Measurements from ENCODE around the gene NTN1. TPM values are rescaled to one million over a fixed set of nuclear protein-coding genes. Genes with fewer than 3 reads are reported as not detected.

NTN1 gene
- total RNA-seq, 1 experiment from 2014 or later, result 1.2 TPM

- WGBS (ENCODE audit: extremely low coverage, insufficient read length, low lambda C conversion rate), result no CpG with 5 or more reads among the region's 8 CpGs
- no peak overlapping the region for H2BK15ac ChIP-seq (ENCODE audit: low read depth, low read length)
- H3K4me1 Mint-ChIP-seq, result peaks cover 7 to 12% of the 10 kb centered on the region in 2 experiments
- H3K23me2 ChIP-seq (ENCODE audit: insufficient read length, low read depth, low read length, poor library complexity, severe bottlenecking), result no peaks in the 10 kb centered on the region
- H2BK5ac ChIP-seq (ENCODE audit: insufficient read length, low read length), result no peak overlapping the region
- no peak overlapping the region for H3K23ac ChIP-seq (ENCODE audit: insufficient read length, low read depth, low read length)
- no peak overlapping the region for H2AK5ac ChIP-seq (ENCODE audit: insufficient read length, low read length)
- no peak overlapping the region for H2BK12ac ChIP-seq (ENCODE audit: insufficient read length, low read depth, low read length)
- H3K4me3 Mint-ChIP-seq, result no peak overlapping the region
- no peaks in the 10 kb centered on the region for H3K36me3 Mint-ChIP-seq (ENCODE audit: insufficient read depth in 1 of 3, low read depth in 3 of 3)
- H3K27ac Mint-ChIP-seq, result no peak overlapping the region
- peaks cover 13% of the 10 kb centered on the region for H3K27me3 Mint-ChIP-seq (ENCODE audit: low read depth)
- no peaks in the 10 kb centered on the region for H3K9me3 Mint-ChIP-seq
- H3K4ac ChIP-seq (ENCODE audit: low read depth, low read length), result no peak overlapping the region
- H3K14ac ChIP-seq (ENCODE audit: insufficient read depth, low read length), result no peak overlapping the region
- no peak for DNase-seq
- no peaks in the 10 kb centered on the region for H3K9me3 ChIP-seq (ENCODE audit: control insufficient read depth, low read depth, low read length)
- H3K27ac ChIP-seq (ENCODE audit: insufficient read length, low read depth, low read length), result no peak overlapping the region
- H3K18ac ChIP-seq (ENCODE audit: insufficient read length, low read depth, low read length), result no peak overlapping the region
- no peak overlapping the region for H2BK120ac ChIP-seq (ENCODE audit: low read depth, low read length, poor library complexity, severe bottlenecking)
- H2AFZ ChIP-seq (ENCODE audit: low read length), result no peak overlapping the region
- no peaks in the 10 kb centered on the region for H3K4me1 ChIP-seq (ENCODE audit: insufficient read depth, low read length)
- no peaks in the 10 kb centered on the region for H3K27me3 ChIP-seq (ENCODE audit: insufficient read depth, low read length)
- no peak overlapping the region for H3K4me2 ChIP-seq (ENCODE audit: insufficient read depth, insufficient read length, low read length)
- no peak overlapping the region for H4K5ac ChIP-seq (ENCODE audit: insufficient read length, low read depth, low read length)
- H3T11ph ChIP-seq (ENCODE audit: low read length), result no peak overlapping the region
- H4K20me1 ChIP-seq (ENCODE audit: control insufficient read depth, insufficient read depth, insufficient read length), result no peaks in the 10 kb centered on the region
- no peak overlapping the region for H2BK20ac ChIP-seq (ENCODE audit: low read depth, low read length, poor library complexity, severe bottlenecking)
- no peaks in the 10 kb centered on the region for H3K79me1 ChIP-seq (ENCODE audit: insufficient read depth, low read depth, low read length, poor library complexity, severe bottlenecking)
- TF ChIP-seq, protein P1, sequence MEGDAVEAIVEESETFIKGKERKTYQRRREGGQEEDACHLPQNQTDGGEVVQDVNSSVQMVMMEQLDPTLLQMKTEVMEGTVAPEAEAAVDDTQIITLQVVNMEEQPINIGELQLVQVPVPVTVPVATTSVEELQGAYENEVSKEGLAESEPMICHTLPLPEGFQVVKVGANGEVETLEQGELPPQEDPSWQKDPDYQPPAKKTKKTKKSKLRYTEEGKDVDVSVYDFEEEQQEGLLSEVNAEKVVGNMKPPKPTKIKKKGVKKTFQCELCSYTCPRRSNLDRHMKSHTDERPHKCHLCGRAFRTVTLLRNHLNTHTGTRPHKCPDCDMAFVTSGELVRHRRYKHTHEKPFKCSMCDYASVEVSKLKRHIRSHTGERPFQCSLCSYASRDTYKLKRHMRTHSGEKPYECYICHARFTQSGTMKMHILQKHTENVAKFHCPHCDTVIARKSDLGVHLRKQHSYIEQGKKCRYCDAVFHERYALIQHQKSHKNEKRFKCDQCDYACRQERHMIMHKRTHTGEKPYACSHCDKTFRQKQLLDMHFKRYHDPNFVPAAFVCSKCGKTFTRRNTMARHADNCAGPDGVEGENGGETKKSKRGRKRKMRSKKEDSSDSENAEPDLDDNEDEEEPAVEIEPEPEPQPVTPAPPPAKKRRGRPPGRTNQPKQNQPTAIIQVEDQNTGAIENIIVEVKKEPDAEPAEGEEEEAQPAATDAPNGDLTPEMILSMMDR (conservative IDR thresholded peaks at IDR 0.05), result no peak
- no peak overlapping the region for H4K91ac ChIP-seq (ENCODE audit: insufficient read length, low read depth, low read length)
- H3K9ac ChIP-seq (ENCODE audit: extremely low read depth, insufficient read length, low read length), result no peak overlapping the region
- no peaks in the 10 kb centered on the region for H3K79me2 ChIP-seq (ENCODE audit: insufficient read depth, low read length)
- H3K56ac ChIP-seq (ENCODE audit: insufficient read length, low read depth, low read length), result no peak overlapping the region
- no peak overlapping the region for H4K8ac ChIP-seq (replicated peaks; ENCODE audit: insufficient read length, low read depth, low read length)
These were observed 104.4 kb downstream of the NTN1 start for GRCh38 chr17:9125722-9126121.
